ENCODE measurements around the gene MTHFSD.

The MTHFSD gene

GRCh38 chr16:86530251-86531190 is 24.5 kb downstream of the MTHFSD start:
- no peak for DNase-seq (ENCODE audit: low spot score)

GRCh38 chr16:86529160-86529559 is 25.9 kb downstream of the MTHFSD start:
- DNase-seq (ENCODE audit: low spot score): no peak

- DNase-seq (ENCODE audit: low spot score): no peak
Observed at GRCh38 chr16:86528061-86528929, 26.7 kb downstream of the MTHFSD start.

- no peak for DNase-seq (ENCODE audit: low spot score)
Observed at GRCh38 chr16:86527366-86527765, 27.7 kb downstream of the MTHFSD start.

- DNase-seq (ENCODE audit: low spot score): no peak
Observed at GRCh38 chr16:86525696-86526095, 29.3 kb downstream of the MTHFSD start.

GRCh38 chr16:86524029-86524428 is 31.0 kb downstream of the MTHFSD start:
- DNase-seq (ENCODE audit: low spot score): no peak

GRCh38 chr16:86523166-86523740 is 31.8 kb downstream of the MTHFSD start:
- no peak for DNase-seq (ENCODE audit: low spot score)

- no peak for DNase-seq (ENCODE audit: low spot score)
Observed at GRCh38 chr16:86522634-86523033, 32.4 kb downstream of the MTHFSD start.

- no peak for DNase-seq (ENCODE audit: low spot score)
Observed at GRCh38 chr16:86521236-86522197, 33.5 kb downstream of the MTHFSD start.

GRCh38 chr16:86520317-86521210 is 34.5 kb downstream of the MTHFSD start:
- no peak for DNase-seq (ENCODE audit: low spot score)

GRCh38 chr16:86519649-86520316 is 35.3 kb downstream of the MTHFSD start:
- peak; percentile 66 for DNase-seq (ENCODE audit: low spot score)

GRCh38 chr16:86519007-86519648 is 35.9 kb downstream of the MTHFSD start:
- DNase-seq (ENCODE audit: low spot score): no peak

GRCh38 chr16:86517652-86518258 is 37.3 kb downstream of the MTHFSD start:
- peak; percentile 55 for DNase-seq (ENCODE audit: low spot score)

- no peak for DNase-seq (ENCODE audit: low spot score)
Observed at GRCh38 chr16:86517033-86517432, 38.0 kb downstream of the MTHFSD start.

GRCh38 chr16:86516623-86517003 is 38.4 kb downstream of the MTHFSD start:
- DNase-seq (ENCODE audit: low spot score): no peak

GRCh38 chr16:86515777-86516622 is 39.0 kb downstream of the MTHFSD start:
- DNase-seq (ENCODE audit: low spot score): no peak

GRCh38 chr16:86515413-86515776 is 39.6 kb downstream of the MTHFSD start:
- DNase-seq (ENCODE audit: low spot score): no peak

Measured in NAMALWA (cell line).